GM20000 (cell line): Measurements from ENCODE around the gene PLIN4.

Experiments
- DNase-seq: peaks from one replicate; pipeline ENCODE4 v3.0.0; 2012; ENCODE audit warnings: low spot score
- TF ChIP-seq, protein P1 (sequence below): IDR thresholded peaks from 2 replicates; pipeline ENCODE4 v1.5.1; 2012; ENCODE audit warnings: mild to moderate bottlenecking, control low read depth; ENCODE audit errors: extremely low read depth, missing control alignments

Gene PLIN4

GRCh38 chr19:4453232-4454179, 64.8 kb downstream of the PLIN4 start:
- TF ChIP-seq, protein P1, sequence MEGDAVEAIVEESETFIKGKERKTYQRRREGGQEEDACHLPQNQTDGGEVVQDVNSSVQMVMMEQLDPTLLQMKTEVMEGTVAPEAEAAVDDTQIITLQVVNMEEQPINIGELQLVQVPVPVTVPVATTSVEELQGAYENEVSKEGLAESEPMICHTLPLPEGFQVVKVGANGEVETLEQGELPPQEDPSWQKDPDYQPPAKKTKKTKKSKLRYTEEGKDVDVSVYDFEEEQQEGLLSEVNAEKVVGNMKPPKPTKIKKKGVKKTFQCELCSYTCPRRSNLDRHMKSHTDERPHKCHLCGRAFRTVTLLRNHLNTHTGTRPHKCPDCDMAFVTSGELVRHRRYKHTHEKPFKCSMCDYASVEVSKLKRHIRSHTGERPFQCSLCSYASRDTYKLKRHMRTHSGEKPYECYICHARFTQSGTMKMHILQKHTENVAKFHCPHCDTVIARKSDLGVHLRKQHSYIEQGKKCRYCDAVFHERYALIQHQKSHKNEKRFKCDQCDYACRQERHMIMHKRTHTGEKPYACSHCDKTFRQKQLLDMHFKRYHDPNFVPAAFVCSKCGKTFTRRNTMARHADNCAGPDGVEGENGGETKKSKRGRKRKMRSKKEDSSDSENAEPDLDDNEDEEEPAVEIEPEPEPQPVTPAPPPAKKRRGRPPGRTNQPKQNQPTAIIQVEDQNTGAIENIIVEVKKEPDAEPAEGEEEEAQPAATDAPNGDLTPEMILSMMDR = no peak
- no peak for DNase-seq

- no peak for DNase-seq
- TF ChIP-seq, protein P1 = no peak
These were observed 65.9 kb downstream of the PLIN4 start for GRCh38 chr19:4452230-4452990.
